Stimulated activated CD4-positive, alpha-beta T cell treated with anti-CD3 and anti-CD28 coated beads, Interleukin-2, amount 100 ng/mL, for 24 hours (primary cell): Measurements from ENCODE around the gene PGLYRP2.
"Not testable (repeated sequence)": the region's sequence is repeated elsewhere in the genome, so short reads cannot be mapped to it uniquely, and the experiment has no call there.

Experiments
- DNase-seq, 2 donors: peaks; one replicate each; pipeline ENCODE4 v3.0.0-alpha.2; 2020

The PGLYRP2 gene

GRCh38 chr19:15485768-15486167 lies 6.5 kb upstream of the PGLYRP2 start:
- DNase-seq = not testable (repeated sequence)

GRCh38 chr19:15480996-15481395 lies 1.7 kb upstream of the PGLYRP2 start:
- DNase-seq = not testable (repeated sequence)

GRCh38 chr19:15476325-15476724 lies 3.0 kb downstream of the PGLYRP2 start:
- no peak for DNase-seq

GRCh38 chr19:15475611-15476010 lies 3.7 kb downstream of the PGLYRP2 start:
- DNase-seq = no peak

- DNase-seq = no peak
These were observed 4.1 kb downstream of the PGLYRP2 start for GRCh38 chr19:15475169-15475568.

- DNase-seq = not testable (repeated sequence)
These were observed 5.5 kb downstream of the PGLYRP2 start for GRCh38 chr19:15473821-15474220.

- DNase-seq = no peak
These were observed 7.6 kb downstream of the PGLYRP2 start for GRCh38 chr19:15471639-15472101.

- peak in 1 of 2 donors; percentile 46 for DNase-seq
These were observed 9.6 kb downstream of the PGLYRP2 start for GRCh38 chr19:15469513-15470297.

GRCh38 chr19:15468675-15469512 lies 10.4 kb downstream of the PGLYRP2 start:
- DNase-seq = no peak

- DNase-seq = no peak
These were observed 11.5 kb downstream of the PGLYRP2 start for GRCh38 chr19:15467734-15468214.

GRCh38 chr19:15466851-15467733 lies 12.2 kb downstream of the PGLYRP2 start:
- peak; percentile 61 to 63 for DNase-seq

GRCh38 chr19:15464394-15465385 lies 14.6 kb downstream of the PGLYRP2 start, which contains the start of gene RASAL3:
Gene RASAL3, minus strand, starts transcription at chr19:15464544. Its CDS starts 186 bp downstream, at chr19:15464358.
- peak; percentile 68 to 73 for DNase-seq

GRCh38 chr19:15463861-15464371 lies 15.4 kb downstream of the PGLYRP2 start:
- peak; percentile 76 to 77 for DNase-seq

- no peak for DNase-seq
These were observed 17.6 kb downstream of the PGLYRP2 start for GRCh38 chr19:15461694-15462093.

GRCh38 chr19:15457701-15458484 lies 21.4 kb downstream of the PGLYRP2 start:
- DNase-seq = no peak

GRCh38 chr19:15456871-15457700 lies 22.2 kb downstream of the PGLYRP2 start:
- peak in 1 of 2 donors; percentile 25 for DNase-seq

- no peak for DNase-seq
These were observed 22.9 kb downstream of the PGLYRP2 start for GRCh38 chr19:15456441-15456840.

- DNase-seq = no peak
These were observed 23.3 kb downstream of the PGLYRP2 start for GRCh38 chr19:15455996-15456395.
